ENCODE results near the gene CTNNA2. TPM values are rescaled to one million over a fixed set of nuclear protein-coding genes. Genes with fewer than 3 reads are reported as not detected.

Gene CTNNA2
- total RNA-seq, 1 donor from 2014 or later, result not detected

GRCh38 chr2:79771493-79771892, 258.6 kb downstream of the CTNNA2 start:
- ATAC-seq (no peak), DNase-seq (no peak)
- intact Hi-C loops (cut with micrococcal nuclease), result no loop called here

DNA sequence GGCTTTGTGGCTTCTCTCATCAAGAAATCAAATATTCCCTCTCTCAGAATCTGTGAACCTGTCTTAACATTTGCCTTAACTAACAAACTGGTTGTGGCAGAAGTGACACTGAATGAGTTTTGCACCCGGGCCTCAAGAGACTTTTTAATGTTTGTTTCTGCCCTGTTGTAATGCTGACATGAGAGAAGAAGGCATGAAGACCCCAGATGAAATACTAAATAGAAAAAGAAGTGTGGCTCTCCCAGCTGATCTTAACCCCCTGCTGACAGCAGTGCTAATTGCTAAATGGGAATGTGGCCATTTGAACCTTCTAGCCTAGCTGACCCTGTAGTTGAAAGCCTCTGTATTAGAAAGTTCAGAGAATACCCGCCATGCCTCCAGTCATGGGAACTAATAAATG, 261.2 kb downstream of the CTNNA2 start:
- ATAC-seq (no peak), DNase-seq (no peak)
- intact Hi-C loops (cut with micrococcal nuclease), result no loop called here

DNA sequence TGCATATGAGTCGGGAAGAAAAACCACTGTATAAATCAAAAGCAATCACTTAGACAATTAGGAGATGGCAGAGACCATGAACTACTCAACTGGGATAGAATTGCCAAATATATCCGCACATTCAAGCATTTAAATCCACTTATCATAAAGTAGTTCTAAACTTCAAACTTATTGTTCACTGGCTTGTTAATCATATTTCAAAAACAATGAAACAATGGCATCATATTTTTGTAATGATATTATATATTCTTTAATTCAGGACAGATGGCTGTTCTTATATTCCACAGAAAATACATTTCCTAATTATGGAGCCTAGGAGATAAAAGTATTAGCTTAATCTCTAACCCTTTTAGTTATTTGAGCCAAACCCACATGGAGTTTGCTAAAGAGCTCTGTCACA, 263.6 kb downstream of the CTNNA2 start:
- intact Hi-C loops (cut with micrococcal nuclease), result no loop called here
- DNase-seq (no peak), ATAC-seq (no peak)

DNA sequence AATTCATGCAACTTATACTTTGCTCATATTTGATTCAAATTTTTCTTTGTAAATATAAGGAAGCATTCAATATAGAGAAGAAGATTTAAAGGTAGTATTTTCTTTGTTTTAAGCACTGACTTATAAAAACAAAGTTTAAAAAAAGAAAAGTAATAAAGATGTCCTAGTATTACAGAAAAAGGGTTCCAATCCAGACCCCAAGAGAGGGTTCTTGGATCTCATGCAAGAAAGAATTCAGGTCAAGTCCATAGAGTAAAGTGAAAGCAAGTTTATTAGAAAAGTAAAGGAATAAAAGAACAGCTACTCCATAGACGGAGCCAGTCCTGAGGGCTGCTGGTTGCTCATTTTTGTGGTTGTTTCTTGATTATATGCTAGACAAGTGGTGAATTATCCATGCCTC, 267.9 kb downstream of the CTNNA2 start:
- ATAC-seq, result no peak
- no peak for DNase-seq
- intact Hi-C loops (cut with micrococcal nuclease), result no loop called here

GRCh38 chr2:79782576-79783452, 270.0 kb downstream of the CTNNA2 start:
- DNase-seq (no peak), ATAC-seq (no peak)
- intact Hi-C loops (cut with micrococcal nuclease), result no loop called here

DNA sequence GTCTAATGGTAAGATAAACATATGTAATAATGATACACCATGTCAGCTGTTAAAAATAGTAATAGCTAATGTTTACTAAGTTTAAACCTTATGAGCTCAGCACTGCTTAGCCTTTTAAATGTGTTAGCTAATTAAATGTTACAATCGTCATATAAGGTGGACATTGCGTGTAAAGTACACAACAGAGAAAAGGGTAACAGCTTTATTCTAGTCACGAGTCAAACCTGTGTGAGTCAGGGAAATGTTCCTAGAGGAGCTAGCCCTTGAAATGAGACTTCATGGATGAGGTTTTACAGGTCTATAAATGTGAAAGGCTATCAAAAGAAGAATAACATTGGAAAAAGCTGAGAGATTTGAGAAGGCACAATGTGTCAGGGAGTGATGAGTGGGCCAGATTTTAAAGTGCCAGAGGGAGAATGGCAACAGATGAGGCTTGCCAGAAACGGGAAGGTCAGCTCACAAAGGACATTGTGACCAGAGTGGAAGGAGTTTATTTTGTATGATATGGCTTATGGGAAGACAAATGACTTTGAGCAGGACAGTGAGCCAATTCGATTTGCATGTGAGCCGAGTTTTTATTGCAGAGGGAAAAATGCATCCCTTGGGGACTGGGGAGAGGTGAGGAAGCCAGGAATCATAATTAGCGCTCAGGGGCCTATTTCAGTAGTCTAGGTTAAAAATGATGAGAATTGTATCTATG, 276.3 kb downstream of the CTNNA2 start:
- ATAC-seq (no peak), DNase-seq (no peak)
- intact Hi-C loops (cut with micrococcal nuclease), result no loop called here

GRCh38 chr2:79789811-79790210, 277.0 kb downstream of the CTNNA2 start:
- intact Hi-C loops (cut with micrococcal nuclease), result no loop called here
- no peak for ATAC-seq
- no peak for DNase-seq

GRCh38 chr2:79792090-79792489, 279.2 kb downstream of the CTNNA2 start:
- intact Hi-C loops (cut with micrococcal nuclease), result no loop called here
- ATAC-seq (no peak), DNase-seq (no peak)

DNA sequence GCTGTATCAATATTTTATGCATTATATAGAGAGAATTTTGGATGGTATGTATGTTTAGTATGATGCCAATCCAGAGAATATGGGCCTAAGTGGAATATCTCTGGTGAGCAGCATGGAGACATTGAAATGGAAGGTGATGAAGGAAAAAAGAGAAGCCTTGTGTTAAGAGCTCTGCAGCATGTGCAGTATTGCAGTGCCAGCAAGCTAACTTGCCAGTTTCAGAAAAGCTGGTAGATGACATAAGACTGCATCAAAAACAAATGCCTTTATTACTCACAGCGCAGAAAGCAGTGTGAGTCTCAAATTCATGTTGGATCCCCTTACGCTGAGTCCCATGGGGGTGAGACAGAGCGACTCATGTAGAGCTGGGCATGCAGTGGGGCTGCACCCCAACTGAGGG, 280.2 kb downstream of the CTNNA2 start:
- ATAC-seq (no peak), DNase-seq (no peak)
- intact Hi-C loops (cut with micrococcal nuclease), result no loop called here

GRCh38 chr2:79796641-79797040, 283.8 kb downstream of the CTNNA2 start:
- intact Hi-C loops (cut with micrococcal nuclease), result no loop called here
- ATAC-seq, result no peak
- DNase-seq, result no peak

- no peak for ATAC-seq
- no peak for DNase-seq
- intact Hi-C loops (cut with micrococcal nuclease), result no loop called here
Measured at GRCh38 chr2:79798776-79799175, 285.9 kb downstream of the CTNNA2 start.

- DNase-seq (no peak), ATAC-seq (no peak)
- intact Hi-C loops (cut with micrococcal nuclease), result no loop called here
Measured at GRCh38 chr2:79799729-79800128, 286.9 kb downstream of the CTNNA2 start.

DNA sequence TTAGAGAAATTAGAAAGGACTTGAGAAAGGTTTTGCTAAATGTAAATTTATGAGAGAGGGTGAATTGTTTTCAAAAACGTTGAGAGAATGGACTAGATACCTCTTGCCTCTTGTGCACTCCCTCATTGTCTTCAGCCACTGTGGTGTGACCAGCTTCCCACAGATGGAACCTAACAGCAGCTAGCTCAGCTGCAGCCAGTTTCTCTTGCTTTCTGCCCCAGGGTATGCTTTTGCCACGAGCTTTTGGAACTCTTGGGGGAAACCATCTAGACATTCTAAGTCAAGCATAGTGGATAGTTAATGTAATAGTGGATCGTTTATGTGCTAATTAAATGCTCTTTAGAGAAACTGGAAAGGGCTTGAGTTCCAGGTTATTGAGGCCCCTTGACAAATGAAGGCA, 288.2 kb downstream of the CTNNA2 start:
- ATAC-seq, result no peak
- intact Hi-C loops (cut with micrococcal nuclease), result no loop called here
- no peak for DNase-seq

GRCh38 chr2:79817288-79817687, 304.4 kb downstream of the CTNNA2 start:
- DNase-seq, result no peak
- no peak for ATAC-seq
- intact Hi-C loops (cut with micrococcal nuclease), result no loop called here

DNA sequence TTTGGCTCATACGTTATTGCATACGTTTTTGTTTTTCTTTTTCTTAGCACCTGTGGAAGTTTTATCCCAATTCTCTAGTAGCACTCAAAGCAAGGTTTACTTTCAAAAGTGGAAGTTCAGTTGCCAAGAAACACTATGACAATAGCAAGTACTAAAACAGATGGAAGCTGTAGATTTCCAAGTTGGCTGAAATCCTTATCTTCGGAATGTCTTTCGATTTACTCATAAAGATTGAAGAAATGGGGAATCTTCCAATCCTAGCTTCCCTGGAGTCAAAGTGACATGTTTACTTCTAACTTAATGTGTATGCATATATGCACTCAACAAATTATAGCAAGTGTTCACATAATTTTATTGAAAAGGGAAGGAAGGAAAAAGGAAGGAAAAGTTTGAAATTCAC, 307.4 kb downstream of the CTNNA2 start:
- intact Hi-C loops (cut with micrococcal nuclease), result no loop called here
- ATAC-seq (no peak), DNase-seq (no peak)

- DNase-seq (no peak), ATAC-seq (no peak)
- intact Hi-C loops (cut with micrococcal nuclease), result no loop called here
Measured at GRCh38 chr2:79822136-79822535, 309.3 kb downstream of the CTNNA2 start.

GRCh38 chr2:79824086-79824786, 311.4 kb downstream of the CTNNA2 start:
- intact Hi-C loops (cut with micrococcal nuclease), result no loop called here

GRCh38 chr2:79827881-79828280, 315.0 kb downstream of the CTNNA2 start:
- intact Hi-C loops (cut with micrococcal nuclease), result no loop called here
- ATAC-seq (no peak), DNase-seq (no peak)

More at GRCh38 chr2:79824086-79824786, 311.4 kb downstream of the CTNNA2 start:
- DNase-seq (no peak), ATAC-seq (no peak)

DNA sequence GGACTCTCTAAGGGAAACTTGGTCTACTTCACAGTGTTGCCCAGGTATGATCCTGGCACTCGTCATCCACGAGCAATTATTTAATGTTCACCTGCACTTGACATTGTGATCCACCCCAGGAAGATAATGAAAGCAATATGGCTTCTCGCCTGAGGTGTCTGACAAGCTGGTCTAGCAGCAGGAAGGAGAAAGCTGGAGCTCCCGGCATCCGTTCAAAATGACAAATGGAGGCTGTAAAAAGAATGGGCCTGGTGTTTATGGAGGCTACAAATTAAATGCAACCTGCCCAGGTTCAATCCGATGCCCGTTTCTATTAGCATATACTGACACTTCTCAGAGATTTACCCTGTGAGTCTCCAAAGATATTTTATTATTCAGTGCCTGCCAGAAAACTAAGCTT, 317.6 kb downstream of the CTNNA2 start:
- intact Hi-C loops (cut with micrococcal nuclease), result no loop called here
- no peak for ATAC-seq
- no peak for DNase-seq

GRCh38 chr2:79831961-79832360, 319.1 kb downstream of the CTNNA2 start:
- ATAC-seq (no peak), DNase-seq (no peak)
- intact Hi-C loops (cut with micrococcal nuclease), result no loop called here
